ENCODE measurements around the gene GNAZ. TPM values are rescaled to one million over a fixed set of nuclear protein-coding genes. Genes with fewer than 3 reads are reported as not detected.

The GNAZ gene
- total RNA-seq = 0.34 and 0.47 TPM in 2 replicates

DNA sequence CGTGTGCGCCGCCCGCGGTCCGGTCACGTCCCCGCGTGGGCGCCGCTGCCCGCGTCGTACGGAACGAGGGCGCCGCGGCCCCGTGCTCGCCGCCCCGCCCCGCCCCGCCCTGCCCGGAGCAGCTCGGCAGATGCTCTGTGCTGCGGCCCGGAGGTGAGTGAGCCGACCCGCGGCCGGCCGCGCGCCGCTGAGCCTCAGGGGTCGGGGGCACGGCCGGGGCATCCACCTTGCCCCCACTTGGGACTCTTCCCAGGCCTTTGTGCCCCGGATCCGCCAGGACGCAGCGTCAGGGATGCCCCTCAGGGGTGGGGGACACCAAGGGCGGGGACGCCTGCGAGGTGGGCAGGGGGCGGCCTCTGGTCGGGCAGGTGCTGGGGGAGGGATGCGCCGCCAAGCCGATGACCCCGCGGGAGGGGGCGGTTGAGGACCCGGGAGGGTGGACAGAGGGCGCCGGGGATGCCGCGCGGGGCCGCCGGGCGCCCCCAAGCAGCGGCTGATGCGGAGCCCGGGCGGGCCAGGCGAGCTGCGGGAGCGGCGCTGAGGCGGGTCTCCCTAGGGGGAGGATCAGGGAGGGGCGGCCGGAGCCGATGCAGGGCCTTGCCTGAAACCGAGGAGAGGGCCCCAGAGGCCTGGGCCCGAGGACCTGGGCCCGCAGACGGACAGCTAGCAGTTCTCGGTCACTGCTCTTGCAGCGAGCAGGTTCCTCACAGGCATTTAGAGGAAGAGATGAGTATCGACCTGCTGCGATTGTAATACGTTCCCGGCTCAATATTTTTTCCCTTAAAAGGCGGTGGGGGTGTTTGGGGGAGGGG is at the start of gene GNAZ:
Gene GNAZ (plus strand): TSS at position 102 of the 812 bp plus-strand sequence. CDS start 25,177 bp downstream, outside the sequence.

DNA sequence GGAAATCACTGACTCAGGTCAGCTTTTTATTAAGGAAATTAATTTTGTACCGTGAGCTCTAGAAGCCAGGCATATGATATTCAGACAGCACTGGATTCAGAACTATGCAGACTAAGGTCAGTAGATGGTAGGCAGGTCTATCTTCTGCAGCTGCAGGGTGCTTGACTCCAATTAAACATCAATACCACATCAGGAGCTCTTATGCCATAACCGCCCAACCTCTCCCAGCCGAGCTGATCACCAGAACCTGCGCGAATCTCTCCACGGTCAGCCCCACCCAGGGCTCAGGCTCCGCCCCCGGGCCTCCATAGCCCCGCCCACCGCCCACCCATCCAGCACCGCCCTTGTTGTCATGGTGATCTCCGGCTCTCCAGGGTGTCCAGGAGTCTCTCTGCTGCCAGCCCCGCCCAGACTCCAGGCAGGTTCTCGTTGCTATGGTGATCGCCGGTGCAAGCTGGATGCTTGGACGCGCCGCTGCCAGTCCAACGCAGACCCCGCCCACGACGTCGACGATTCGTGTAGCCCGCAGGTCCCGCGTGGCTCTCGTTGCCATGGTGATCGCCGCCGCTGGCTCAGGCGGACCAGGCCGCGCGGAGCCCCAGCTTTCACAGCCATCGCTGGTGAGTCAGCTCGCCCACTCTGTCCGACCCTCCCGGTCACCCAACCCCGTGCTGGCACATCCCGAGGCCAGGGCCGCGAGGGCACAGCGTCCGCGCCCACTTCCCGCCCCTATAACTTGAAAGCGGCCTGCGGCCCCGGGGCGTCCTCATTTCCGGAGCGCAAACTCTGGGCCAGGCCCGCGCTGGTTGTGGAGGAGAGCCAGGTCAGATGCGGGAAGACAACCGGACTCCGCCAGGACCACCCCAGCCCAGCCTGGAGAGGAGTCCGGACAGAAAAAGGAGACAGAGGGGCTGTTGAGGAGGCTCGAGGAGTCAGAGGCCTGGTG is 74.9 kb downstream of the GNAZ start, which contains the start of gene RAB36:
Gene RAB36 (plus strand): TSS at position 546 of the 946 bp plus-strand sequence. CDS start 1,140 bp downstream, outside the sequence.

Other genes with a start within 250 kb of the GNAZ start
- not detected in 2 replicates for gene IGLL5, start 182.7 kb upstream of the GNAZ start, total RNA-seq
- gene RSPH14, start 71.5 kb downstream of the GNAZ start, total RNA-seq = not detected in 2 replicates
- gene RAB36, start 75.0 kb downstream of the GNAZ start, total RNA-seq = 0.73 and 1.3 TPM in 2 replicates
- 57.7 and 74.6 TPM in 2 replicates for gene BCR, start 110.0 kb downstream of the GNAZ start, total RNA-seq